PC-9 (cell line): Measurements from ENCODE around the gene KLHL4. TPM values are rescaled to one million over a fixed set of nuclear protein-coding genes. Genes with fewer than 3 reads are reported as not detected.

ENCODE experiments used
- BruUV-seq: library from RNA; stranded (reverse); fragments of 400-500 nt; replicated peaks from 2 replicates; lab custom pipeline; 2021; lab: Mats Ljungman, UMichigan
- CTCF ChIA-PET: fragments of 300-600 bp; sonication (Branson Sonifier 250); formaldehyde crosslinking; loops from one replicate; lab custom pipeline; 2022; ENCODE audit warnings: antibody characterized with exemption; lab: Charles Lee
- POLR2A ChIA-PET: fragments of 300-600 bp; sonication (Branson Sonifier 250); formaldehyde crosslinking; loops from one replicate; lab custom pipeline; 2022; ENCODE audit warnings: antibody characterized with exemption; ENCODE audit not compliant: unreplicated experiment; lab: Charles Lee
- DNase-seq, 2 experiments: peaks; one replicate each; pipeline versions ENCODE4 v3.0.0 to v3.0.0-alpha.2; 2015 to 2022; ENCODE audit warnings: mixed read lengths in 1 of 2
- H2AFZ ChIP-seq: fragments of 200-600 bp; sonication (generic); 2 replicates; pipeline ENCODE4 v1.8.1; 2017; ENCODE audit warnings: antibody characterized with exemption
- H3F3A ChIP-seq: fragments of 200-600 bp; sonication (generic); 2 replicates; pipeline ENCODE4 v1.8.1; 2017; ENCODE audit warnings: antibody characterized with exemption, mild to moderate bottlenecking, low read depth; ENCODE audit not compliant: insufficient read depth
- H3K27ac ChIP-seq: fragments of 200-600 bp; sonication (generic); 2 replicates; pipeline ENCODE4 v1.6.1; 2016; ENCODE audit warnings: mixed run types
- H3K27me3 ChIP-seq: fragments of 200-600 bp; sonication (generic); 2 replicates; pipeline ENCODE4 v1.6.1; 2016; ENCODE audit warnings: low read depth, mixed run types; ENCODE audit not compliant: insufficient read depth
- H3K36me3 ChIP-seq: fragments of 200-600 bp; sonication (generic); 2 replicates; pipeline ENCODE4 v1.6.1; 2016; ENCODE audit warnings: low read depth, mixed run types
- H3K4me1 ChIP-seq: fragments of 200-600 bp; sonication (generic); replicated peaks from 2 replicates; pipeline ENCODE4 v1.6.1; 2016; ENCODE audit warnings: mixed run types; ENCODE audit not compliant: insufficient read depth
- H3K4me2 ChIP-seq: fragments of 200-600 bp; sonication (generic); 2 replicates; pipeline ENCODE4 v1.6.1; 2017; ENCODE audit warnings: mixed run types
- H3K4me3 ChIP-seq: fragments of 200-600 bp; sonication (generic); 2 replicates; pipeline ENCODE4 v1.6.1; 2016; ENCODE audit warnings: mixed run types
- H3K79me2 ChIP-seq: fragments of 200-600 bp; sonication (generic); 2 replicates; pipeline ENCODE4 v1.6.1; 2017; ENCODE audit warnings: low read depth, mixed run types
- H3K9me2 ChIP-seq: fragments of 200-600 bp; sonication (generic); 2 replicates; pipeline ENCODE4 v1.8.1; 2017; ENCODE audit warnings: mild to moderate bottlenecking; ENCODE audit not compliant: insufficient read depth
- H3K9me3 ChIP-seq: fragments of 200-600 bp; sonication (generic); 2 replicates; pipeline ENCODE4 v1.8.1; 2016; ENCODE audit warnings: low read depth; ENCODE audit not compliant: insufficient read depth
- H4K20me1 ChIP-seq: fragments of 200-600 bp; sonication (generic); 2 replicates; pipeline ENCODE4 v1.8.1; 2017; ENCODE audit not compliant: insufficient read depth
- CTCF ChIP-seq: fragments of 200-600 bp; sonication (generic); conservative IDR thresholded peaks from 2 replicates; pipeline ENCODE4 v1.6.1; 2017; ENCODE audit warnings: mixed run types, antibody characterized with exemption, mild to moderate bottlenecking, moderate library complexity
- EZH2 ChIP-seq: fragments of 200-600 bp; sonication (generic); IDR thresholded peaks from 2 replicates; pipeline ENCODE4 v1.8.0; 2017; ENCODE audit warnings: antibody characterized with exemption, low read depth
- intact Hi-C: fragments of 100-400 bp; cut with micrococcal nuclease; formaldehyde crosslinking; loops from one replicate; pipeline ENCODE4 v1.10.0; 2022; ENCODE audit not compliant: unreplicated experiment
- total RNA-seq: library from RNA; stranded (reverse); gene quantifications from 2 replicates; pipeline ENCODE4 v1.2.3, GENCODE V29; 2021

KLHL4 gene
- total RNA-seq, 1 experiment from 2014 or later, result 0.65 TPM

- ChIA-PET CTCF (no interaction called here), POLR2A (no interaction called here)
- Histone ChIP-seq H3K4me3 (no peak overlapping the region), H4K20me1 (no peaks in the 10 kb centered on the region), H3K4me1 (no peaks in the 10 kb centered on the region), H3K27ac (no peak overlapping the region), H3K36me3 (no peaks in the 10 kb centered on the region), H3F3A (no peaks in the 10 kb centered on the region), H3K9me3 (no peaks in the 10 kb centered on the region), H3K4me2 (no peak overlapping the region), H3K27me3 (no peaks in the 10 kb centered on the region), H2AFZ (no peak overlapping the region), H3K79me2 (no peaks in the 10 kb centered on the region), H3K9me2 (no peaks in the 10 kb centered on the region)
- no TSS peak for BruUV-seq
- intact Hi-C loops, result loop anchor here (5.0 kb wide), 1 partner anchor 79 kb away; no protein-coding TSS in a partner anchor
- peak; percentile 65 for TF ChIP-seq CTCF
- TF ChIP-seq EZH2, result no peak
- peak in 1 of 2 experiments; percentile 2 for DNase-seq
These were observed 66.1 kb downstream of the KLHL4 start for GRCh38 chrX:87583679-87584078.

- H3K4me1 ChIP-seq, result no peaks in the 10 kb centered on the region
- no peaks in the 10 kb centered on the region for H3K27me3 ChIP-seq
- H2AFZ ChIP-seq, result no peak overlapping the region
- intact Hi-C loops, result no loop called here
- H3K36me3 ChIP-seq, result no peaks in the 10 kb centered on the region
- BruUV-seq, result no TSS peak
- TF ChIP-seq EZH2 (no peak), CTCF (no peak)
- ChIA-PET CTCF (no interaction called here), POLR2A (no interaction called here)
- no peaks in the 10 kb centered on the region for H3K79me2 ChIP-seq
- no peaks in the 10 kb centered on the region for H3K9me3 ChIP-seq
- no peak for DNase-seq
- H3K9me2 ChIP-seq, result no peaks in the 10 kb centered on the region
- no peaks in the 10 kb centered on the region for H3F3A ChIP-seq
- no peak overlapping the region for H3K4me3 ChIP-seq
- H4K20me1 ChIP-seq, result no peaks in the 10 kb centered on the region
- no peak overlapping the region for H3K4me2 ChIP-seq
- H3K27ac ChIP-seq, result no peak overlapping the region
These were observed 98.8 kb downstream of the KLHL4 start for GRCh38 chrX:87616371-87616770.

- TF ChIP-seq CTCF, result no peak
- TF ChIP-seq EZH2, result no peak
- H3F3A ChIP-seq, result no peaks in the 10 kb centered on the region
- ChIA-PET POLR2A (no interaction called here), CTCF (no interaction called here)
- no peaks in the 10 kb centered on the region for H3K79me2 ChIP-seq
- H3K4me2 ChIP-seq, result no peak overlapping the region
- H3K27me3 ChIP-seq, result no peaks in the 10 kb centered on the region
- H2AFZ ChIP-seq, result no peak overlapping the region
- no peaks in the 10 kb centered on the region for H3K9me2 ChIP-seq
- H3K36me3 ChIP-seq, result no peaks in the 10 kb centered on the region
- no peaks in the 10 kb centered on the region for H3K9me3 ChIP-seq
- DNase-seq, result no peak
- H3K27ac ChIP-seq, result no peak overlapping the region
- H3K4me3 ChIP-seq, result no peak overlapping the region
- intact Hi-C loops, result no loop called here
- BruUV-seq, result no TSS peak
- no peaks in the 10 kb centered on the region for H3K4me1 ChIP-seq
- H4K20me1 ChIP-seq, result no peaks in the 10 kb centered on the region
These were observed 104.1 kb downstream of the KLHL4 start for GRCh38 chrX:87621697-87622096.
